ENCODE results near the gene FYN.

DNA sequence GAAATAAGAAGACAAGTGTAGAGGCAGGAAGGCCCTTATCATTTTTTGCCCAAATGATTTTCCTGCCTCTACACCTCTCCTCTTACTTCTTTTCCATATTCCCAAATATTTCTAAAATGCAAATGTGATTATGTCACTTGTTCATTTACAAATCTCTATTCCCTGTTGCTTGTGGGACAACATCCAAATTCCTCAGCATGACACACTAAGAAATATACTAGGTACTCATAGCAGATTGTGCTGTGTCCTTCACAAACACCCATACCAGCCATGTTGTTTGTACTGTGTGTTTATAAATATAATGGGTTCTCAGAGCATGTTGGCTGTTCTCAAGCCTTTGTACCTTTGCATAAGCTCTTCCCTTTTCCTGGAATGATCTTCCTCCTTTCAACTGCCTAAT is 17.7 kb upstream of the FYN start:
- TF ChIP-seq, protein P1, sequence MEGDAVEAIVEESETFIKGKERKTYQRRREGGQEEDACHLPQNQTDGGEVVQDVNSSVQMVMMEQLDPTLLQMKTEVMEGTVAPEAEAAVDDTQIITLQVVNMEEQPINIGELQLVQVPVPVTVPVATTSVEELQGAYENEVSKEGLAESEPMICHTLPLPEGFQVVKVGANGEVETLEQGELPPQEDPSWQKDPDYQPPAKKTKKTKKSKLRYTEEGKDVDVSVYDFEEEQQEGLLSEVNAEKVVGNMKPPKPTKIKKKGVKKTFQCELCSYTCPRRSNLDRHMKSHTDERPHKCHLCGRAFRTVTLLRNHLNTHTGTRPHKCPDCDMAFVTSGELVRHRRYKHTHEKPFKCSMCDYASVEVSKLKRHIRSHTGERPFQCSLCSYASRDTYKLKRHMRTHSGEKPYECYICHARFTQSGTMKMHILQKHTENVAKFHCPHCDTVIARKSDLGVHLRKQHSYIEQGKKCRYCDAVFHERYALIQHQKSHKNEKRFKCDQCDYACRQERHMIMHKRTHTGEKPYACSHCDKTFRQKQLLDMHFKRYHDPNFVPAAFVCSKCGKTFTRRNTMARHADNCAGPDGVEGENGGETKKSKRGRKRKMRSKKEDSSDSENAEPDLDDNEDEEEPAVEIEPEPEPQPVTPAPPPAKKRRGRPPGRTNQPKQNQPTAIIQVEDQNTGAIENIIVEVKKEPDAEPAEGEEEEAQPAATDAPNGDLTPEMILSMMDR (IDR thresholded peaks at IDR 0.05; ENCODE audit: insufficient read depth, low read length, poor library complexity, severe bottlenecking), result no peak
- TF ChIP-seq EZH2phosphoT487 (conservative IDR thresholded peaks at IDR 0.05; ENCODE audit: low read length), result no peak

All from SU-DHL-6 (cell line).